ENCODE data around the gene NCOA7.

Gene NCOA7

GRCh38 chr6:125793863-125794262 lies 3.1 kb downstream of the NCOA7 start:
- Histone ChIP-seq H4K20me1 (ENCODE audit: insufficient read depth) (no peaks in the 10 kb centered on the region), H2AFZ (ENCODE audit: low read depth) (no peak overlapping the region), H3K79me2 (ENCODE audit: insufficient read depth, low read depth) (no peaks in the 10 kb centered on the region), H3K27ac (no peak overlapping the region), H3K36me3 (ENCODE audit: insufficient read depth) (no peaks in the 10 kb centered on the region), H3K9ac (no peak overlapping the region), H3K4me1 (ENCODE audit: low read depth, poor library complexity, severe bottlenecking) (peaks cover 14% of the 10 kb centered on the region), H3K27me3 (ENCODE audit: insufficient read depth, low read depth) (no peaks in the 10 kb centered on the region), H3K4me2 (no peak overlapping the region), H3K4me3 (IDR thresholded peaks at IDR 0.05; ENCODE audit: insufficient read depth, low read depth, low read length) (no peak overlapping the region)
- no peak for TF ChIP-seq CTCF (conservative IDR thresholded peaks at IDR 0.05; ENCODE audit: low read depth, low read length)

GRCh38 chr6:125794342-125795137 lies 3.8 kb downstream of the NCOA7 start:
- Histone ChIP-seq H3K79me2 (ENCODE audit: insufficient read depth, low read depth) (no peaks in the 10 kb centered on the region), H2AFZ (ENCODE audit: low read depth) (no peak overlapping the region), H3K27ac (no peak overlapping the region), H3K27me3 (ENCODE audit: insufficient read depth, low read depth) (no peaks in the 10 kb centered on the region), H4K20me1 (ENCODE audit: insufficient read depth) (no peaks in the 10 kb centered on the region), H3K9ac (no peak overlapping the region), H3K36me3 (ENCODE audit: insufficient read depth) (no peaks in the 10 kb centered on the region), H3K4me1 (ENCODE audit: low read depth, poor library complexity, severe bottlenecking) (peaks cover 9% of the 10 kb centered on the region), H3K4me3 (IDR thresholded peaks at IDR 0.05; ENCODE audit: insufficient read depth, low read depth, low read length) (no peak overlapping the region), H3K4me2 (no peak overlapping the region)
- no peak for TF ChIP-seq CTCF (conservative IDR thresholded peaks at IDR 0.05; ENCODE audit: low read depth, low read length)

GRCh38 chr6:125795301-125795700 lies 4.5 kb downstream of the NCOA7 start:
- Histone ChIP-seq H3K9ac (no peak overlapping the region), H3K4me3 (IDR thresholded peaks at IDR 0.05; ENCODE audit: insufficient read depth, low read depth, low read length) (no peak overlapping the region), H3K4me2 (no peak overlapping the region), H3K36me3 (ENCODE audit: insufficient read depth) (no peaks in the 10 kb centered on the region), H3K27ac (no peak overlapping the region), H3K27me3 (ENCODE audit: insufficient read depth, low read depth) (no peaks in the 10 kb centered on the region), H2AFZ (ENCODE audit: low read depth) (no peak overlapping the region), H3K4me1 (ENCODE audit: low read depth, poor library complexity, severe bottlenecking) (peaks cover 7% of the 10 kb centered on the region), H3K79me2 (ENCODE audit: insufficient read depth, low read depth) (no peaks in the 10 kb centered on the region), H4K20me1 (ENCODE audit: insufficient read depth) (no peaks in the 10 kb centered on the region)
- no peak for TF ChIP-seq CTCF (conservative IDR thresholded peaks at IDR 0.05; ENCODE audit: low read depth, low read length)

GRCh38 chr6:125797120-125797885 lies 6.5 kb downstream of the NCOA7 start:
- Histone ChIP-seq H3K4me2 (no peak overlapping the region), H3K4me3 (IDR thresholded peaks at IDR 0.05; ENCODE audit: insufficient read depth, low read depth, low read length) (no peak overlapping the region), H3K27me3 (ENCODE audit: insufficient read depth, low read depth) (no peaks in the 10 kb centered on the region), H2AFZ (ENCODE audit: low read depth) (no peak overlapping the region), H3K27ac (no peak overlapping the region), H3K36me3 (ENCODE audit: insufficient read depth) (no peaks in the 10 kb centered on the region), H3K9ac (no peak overlapping the region), H4K20me1 (ENCODE audit: insufficient read depth) (no peaks in the 10 kb centered on the region), H3K79me2 (ENCODE audit: insufficient read depth, low read depth) (no peaks in the 10 kb centered on the region), H3K4me1 (ENCODE audit: low read depth, poor library complexity, severe bottlenecking) (peaks cover under 1% of the 10 kb centered on the region)
- TF ChIP-seq CTCF (conservative IDR thresholded peaks at IDR 0.05; ENCODE audit: low read depth, low read length) = no peak
